ENCODE results near the gene IGSF9B. TPM values are rescaled to one million over a fixed set of nuclear protein-coding genes. Genes with fewer than 3 reads are reported as not detected.

The IGSF9B gene
- total and polyA plus RNA-seq, 9 of the 15 experiments (the other 6 are each of a cell fraction or from before 2014, with no cell fraction given), result 0.09 TPM; not detected in 8

- ChIA-PET CTCF (ENCODE audit: low intra/inter-chr PET ratio) (no interaction called here), POLR2A (no interaction called here)
- H3K36me3 ChIP-seq (ENCODE audit: control insufficient read depth, insufficient read depth, low read length), result no peaks in the 10 kb centered on the region
- in situ Hi-C loops (cut with MboI), result no loop called here
- ATAC-seq (no peak), DNase-seq (ENCODE audit: extremely low read depth in 1 of 4, low spot score in 3 of 4) (no peak), FAIRE-seq (no peak)
- BruUV-seq (replicated peaks), result no TSS peak
- intact Hi-C loops (cut with micrococcal nuclease), result no loop called here
- H3K27me3 ChIP-seq (ENCODE audit: control insufficient read depth in 2 of 2, insufficient read depth in 2 of 2, low read length in 2 of 2), result peaks cover 2 to 53% of the 10 kb centered on the region in 2 experiments; a peak in 3 of 5 replicates
- 1% methylated on average over 10 of the region's 16 CpGs for WGBS (ENCODE audit: insufficient coverage, low coverage, missing lambda C conversion rate)
- H4K20me1 ChIP-seq (replicated peaks; ENCODE audit: control insufficient read depth, insufficient read depth, low read length), result no peaks in the 10 kb centered on the region; the same call in 1 of the 2 replicates
- no peaks in the 10 kb centered on the region for H3K4me1 ChIP-seq (replicated peaks in 1 of 2; ENCODE audit: control insufficient read depth in 2 of 2, insufficient read depth in 2 of 2, low read length in 2 of 2)
- no peaks in the 10 kb centered on the region for H3K9me3 ChIP-seq (replicated peaks; ENCODE audit: control insufficient read depth, insufficient read depth, low read depth, low read length)
- no peaks in the 10 kb centered on the region for H3K79me2 ChIP-seq (ENCODE audit: control insufficient read depth, insufficient read depth, low read length)
- no peak overlapping the region for H3K4me2 ChIP-seq (ENCODE audit: insufficient read depth, low read length)
- H3K9me1 ChIP-seq (ENCODE audit: control insufficient read depth, insufficient read depth, low read length), result no peaks in the 10 kb centered on the region
- H3K4me3 ChIP-seq, result no peak overlapping the region
- no peak for TF ChIP-seq PHF8 (IDR thresholded peaks at IDR 0.05; ENCODE audit: borderline replicate concordance, low read length)
- TF ChIP-seq ZNF507 (tag; conservative IDR thresholded peaks at IDR 0.05), result no peak
- no peak for TF ChIP-seq YBX1 (IDR thresholded peaks at IDR 0.05)
- TF ChIP-seq SFPQ (IDR thresholded peaks at IDR 0.05; ENCODE audit: low read depth, low read length), result no peak
- TF ChIP-seq SPI1 (IDR thresholded peaks at IDR 0.05; ENCODE audit: borderline replicate concordance, low read depth, low read length), result no peak
- H3K27ac ChIP-seq (ENCODE audit: extremely low read depth, low read depth, low read length), result no peak overlapping the region
- H3K9ac ChIP-seq (ENCODE audit: insufficient read depth in 1 of 2, low read depth in 2 of 2, low read length in 2 of 2), result no peak overlapping the region
- no peak overlapping the region for H2AFZ ChIP-seq (ENCODE audit: low read depth, low read length)
Observed at GRCh38 chr11:133908827-133909226, 47.9 kb downstream of the IGSF9B start.
